Measurements from ENCODE around the gene TIMM23. TPM values are rescaled to one million over a fixed set of nuclear protein-coding genes. Genes with fewer than 3 reads are reported as not detected.

TIMM23 gene
- total and polyA plus RNA-seq, 7 experiments from 2014 or later: 21.0 to 61.7 (median 25.8) TPM

DNA sequence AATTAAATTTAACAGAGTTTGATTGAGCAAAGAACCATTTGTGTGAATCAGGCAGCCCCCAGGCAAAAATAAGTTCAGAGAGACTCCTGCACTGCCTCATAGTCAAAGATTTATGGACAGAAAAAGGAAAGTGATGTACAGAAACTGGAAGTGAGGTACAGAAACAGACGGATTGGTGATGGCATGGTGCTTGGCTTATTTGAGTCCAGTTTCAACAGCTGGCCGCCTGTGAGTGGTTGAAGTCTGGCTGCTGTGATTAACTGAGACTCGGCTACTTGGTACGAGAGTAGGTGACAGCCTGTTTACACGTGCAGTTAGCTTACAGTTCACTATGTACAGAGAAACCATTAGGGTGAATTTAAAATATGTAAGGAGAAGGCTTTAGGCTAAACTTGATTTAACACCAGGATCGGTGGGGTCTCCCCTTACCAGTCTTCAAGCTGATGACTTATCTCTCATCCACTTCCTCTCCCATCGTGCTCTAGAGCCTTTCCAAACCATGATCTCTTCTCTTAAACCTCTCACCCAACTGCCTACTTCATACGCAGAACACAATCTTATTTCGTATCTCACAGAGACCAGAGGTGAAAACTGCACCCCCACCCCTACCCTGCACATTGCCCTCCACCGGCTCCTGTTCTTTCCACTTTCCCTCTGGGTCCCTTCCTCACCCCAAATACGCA lies 78.8 kb downstream of the TIMM23 start:
- peaks cover 0 to 1% (median 0%) of the 10 kb centered on the region in 11 donors for H3K9me3 Mint-ChIP-seq
- H3K4me3 Mint-ChIP-seq: peak overlapping the region in 1 of 10 donors; percentile 47
- no peak for ATAC-seq
- H3K27me3 Mint-ChIP-seq: peaks cover 0 to 9% (median 0%) of the 10 kb centered on the region in 5 donors
- H3K36me3 Mint-ChIP-seq: no peaks in the 10 kb centered on the region
- DNase-seq: no peak
- H3K4me1 ChIP-seq (ENCODE audit: control insufficient read depth in 2 of 2, insufficient read depth in 2 of 2, low read length in 2 of 2): no peaks in the 10 kb centered on the region
- CTCF ChIA-PET: no interaction called here
- no peak overlapping the region for H3K27ac ChIP-seq (ENCODE audit: low read depth, low read length)
- peak overlapping the region in 2 of 9 donors; percentile 21 to 34 for H3K27ac Mint-ChIP-seq
- no peaks in the 10 kb centered on the region for H3K36me3 ChIP-seq (ENCODE audit: control insufficient read depth in 2 of 3, insufficient read depth in 3 of 3, low read length in 3 of 3)
- no peak overlapping the region for H3K4me3 ChIP-seq (ENCODE audit: low read length)
- intact Hi-C loops (cut with micrococcal nuclease): no loop called here
- H3K4me1 Mint-ChIP-seq: peaks cover 0 to 22% (median 5%) of the 10 kb centered on the region in 7 donors
- POLR2A ChIA-PET: no interaction called here
- no peaks in the 10 kb centered on the region for H3K9me3 ChIP-seq (ENCODE audit: control insufficient read depth in 2 of 3, low read length in 3 of 3)
- H3K27me3 ChIP-seq (ENCODE audit: control insufficient read depth in 2 of 2, insufficient read depth in 2 of 2, low read length in 2 of 2): no peaks in the 10 kb centered on the region

DNA sequence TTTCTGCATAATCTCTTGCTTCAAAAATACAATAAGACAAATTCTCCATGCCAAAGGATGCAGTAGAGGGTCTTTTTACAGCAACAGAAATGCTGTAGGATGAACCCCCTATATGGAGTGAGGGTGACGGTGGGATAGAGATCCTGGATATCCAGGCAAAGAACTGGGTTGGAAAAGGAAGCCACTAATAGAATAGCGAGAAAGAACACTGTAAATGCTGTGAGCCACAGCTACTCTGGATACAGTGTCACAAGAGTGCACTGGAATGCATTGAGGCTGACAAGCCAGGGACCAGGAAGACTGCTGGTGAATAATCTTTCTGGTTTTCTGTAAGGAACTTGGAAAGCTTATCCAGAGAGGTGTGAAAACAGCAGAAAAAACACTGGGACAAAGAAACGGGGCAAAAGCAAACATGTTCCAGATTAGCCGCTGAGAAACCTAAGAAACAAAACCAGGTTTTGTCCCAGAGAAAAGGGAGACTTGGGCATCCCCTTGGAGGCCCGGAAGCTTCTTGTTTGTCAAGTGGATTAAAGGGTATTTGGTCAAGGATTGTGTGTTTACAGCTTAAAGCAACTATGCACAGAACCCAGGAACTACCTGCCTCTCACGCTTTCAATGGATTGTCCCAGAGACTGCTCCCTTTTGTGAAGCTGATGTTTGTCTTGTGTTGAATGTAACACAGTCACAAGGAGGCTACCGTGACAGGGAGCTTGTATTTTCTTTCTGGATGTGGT lies 79.9 kb downstream of the TIMM23 start:
- peaks cover 0 to 5% (median 5%) of the 10 kb centered on the region in 5 donors for H3K36me3 Mint-ChIP-seq
- H3K4me3 ChIP-seq (ENCODE audit: low read length): no peak overlapping the region
- peaks cover 0 to 22% (median 5%) of the 10 kb centered on the region in 7 donors for H3K4me1 Mint-ChIP-seq
- intact Hi-C loops (cut with micrococcal nuclease): no loop called here
- no peaks in the 10 kb centered on the region for H3K4me1 ChIP-seq (ENCODE audit: control insufficient read depth in 2 of 2, insufficient read depth in 2 of 2, low read length in 2 of 2)
- no peak overlapping the region for H3K4me3 Mint-ChIP-seq
- ATAC-seq (no peak), DNase-seq (no peak)
- no peaks in the 10 kb centered on the region for H3K27me3 ChIP-seq (ENCODE audit: control insufficient read depth in 2 of 2, insufficient read depth in 2 of 2, low read length in 2 of 2)
- no peak overlapping the region for H3K27ac ChIP-seq (ENCODE audit: low read depth, low read length)
- H3K36me3 ChIP-seq (ENCODE audit: control insufficient read depth in 2 of 3, insufficient read depth in 3 of 3, low read length in 3 of 3): no peaks in the 10 kb centered on the region
- POLR2A ChIA-PET: no interaction called here
- H3K9me3 ChIP-seq (ENCODE audit: control insufficient read depth in 2 of 3, low read length in 3 of 3): no peaks in the 10 kb centered on the region
- no peak overlapping the region for H3K27ac Mint-ChIP-seq
- H3K9me3 Mint-ChIP-seq: peaks cover 0 to 13% (median 4%) of the 10 kb centered on the region in 11 donors
- CTCF ChIA-PET: no interaction called here
- peaks cover 0 to 6% (median 0%) of the 10 kb centered on the region in 5 donors for H3K27me3 Mint-ChIP-seq

DNA sequence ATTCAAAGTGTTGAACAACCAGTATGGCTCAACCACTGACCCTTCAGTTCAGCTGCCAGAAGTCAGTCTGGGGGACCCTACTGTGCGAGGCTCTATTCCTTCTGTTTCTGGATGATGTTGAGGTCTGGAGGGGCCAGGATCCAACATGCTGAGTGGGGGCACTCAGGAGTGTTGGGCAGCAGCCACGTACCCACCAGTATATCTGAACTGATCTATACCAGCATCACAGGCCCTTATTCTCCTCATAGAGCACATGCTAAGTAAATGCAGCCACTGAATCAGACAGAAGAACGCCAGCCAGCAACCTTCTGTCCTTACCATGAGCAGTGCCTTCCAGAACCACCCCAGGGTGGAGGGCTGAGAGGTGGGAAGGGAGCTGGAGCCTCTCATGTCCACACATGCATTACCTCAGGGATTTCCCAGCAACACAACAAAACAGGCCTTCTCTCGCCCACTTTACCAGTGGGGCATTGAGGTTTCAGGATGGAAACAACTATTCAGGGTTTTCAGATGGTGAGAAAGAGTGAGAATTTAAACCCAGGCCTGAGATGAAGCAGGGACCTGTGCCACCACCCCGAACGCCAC lies 80.6 kb downstream of the TIMM23 start:
- DNase-seq: no peak
- H3K4me3 Mint-ChIP-seq: no peak overlapping the region
- peaks cover 0 to 22% (median 5%) of the 10 kb centered on the region in 7 donors for H3K4me1 Mint-ChIP-seq
- CTCF ChIA-PET: no interaction called here
- ATAC-seq: no peak
- H3K9me3 Mint-ChIP-seq: peaks cover 0 to 18% (median 6%) of the 10 kb centered on the region in 11 donors
- H3K9me3 ChIP-seq (ENCODE audit: control insufficient read depth in 2 of 3, low read length in 3 of 3): no peaks in the 10 kb centered on the region
- no peak overlapping the region for H3K27ac ChIP-seq (ENCODE audit: low read depth, low read length)
- no peak overlapping the region for H3K27ac Mint-ChIP-seq
- H3K27me3 ChIP-seq (ENCODE audit: control insufficient read depth in 2 of 2, insufficient read depth in 2 of 2, low read length in 2 of 2): no peaks in the 10 kb centered on the region
- peaks cover 0 to 8% (median 0%) of the 10 kb centered on the region in 5 donors for H3K27me3 Mint-ChIP-seq
- no peaks in the 10 kb centered on the region for H3K36me3 ChIP-seq (ENCODE audit: control insufficient read depth in 2 of 3, insufficient read depth in 3 of 3, low read length in 3 of 3)
- POLR2A ChIA-PET: no interaction called here
- intact Hi-C loops (cut with micrococcal nuclease): no loop called here
- H3K36me3 Mint-ChIP-seq: peaks cover 0 to 9% (median 7%) of the 10 kb centered on the region in 5 donors
- H3K4me1 ChIP-seq (ENCODE audit: control insufficient read depth in 2 of 2, insufficient read depth in 2 of 2, low read length in 2 of 2): no peaks in the 10 kb centered on the region
- no peak overlapping the region for H3K4me3 ChIP-seq (ENCODE audit: low read length)

Other genes starting within 250 kb of the TIMM23 start
- 10 to 100 TPM; 54.7 to 76.0 (median 67.8) TPM for gene WASHC2C, start 245.2 kb upstream of the TIMM23 start, total RNA-seq
- gene WASHC2C, start 245.2 kb upstream of the TIMM23 start, polyA plus RNA-seq: 10 to 100 TPM; 13.7 to 35.9 TPM
- 10 to 100 TPM; 20.9 to 37.2 (median 27.0) TPM for gene AGAP4, start 125.0 kb upstream of the TIMM23 start, total RNA-seq
- 1 to 10 TPM; 1.5 to 7.7 TPM for gene AGAP4, start 125.0 kb upstream of the TIMM23 start, polyA plus RNA-seq
- 100 to 1,000 TPM in 2 of 5 experiments, 10 to 100 TPM in 3; 54.6 to 126 (median 78.4) TPM for gene NCOA4, start 58.1 kb downstream of the TIMM23 start, total RNA-seq
- gene NCOA4, start 58.1 kb downstream of the TIMM23 start, polyA plus RNA-seq: 100 to 1,000 TPM; 167 to 181 TPM
- gene MSMB, start 73.8 kb downstream of the TIMM23 start, total RNA-seq: not detected
- gene MSMB, start 73.8 kb downstream of the TIMM23 start, polyA plus RNA-seq: not detected

Measured in naive thymus-derived CD4-positive, alpha-beta T cell (primary cell).